Panc1 (cell line): Measurements from ENCODE around the gene MED14. TPM values are rescaled to one million over a fixed set of nuclear protein-coding genes. Genes with fewer than 3 reads are reported as not detected.

Experiments
- ATAC-seq: fragments of 200-7000 bp; cut with Tn5 transposase; 2 replicates; pipeline ENCODE4 v1.9.1; 2020; ENCODE audit warnings: mild to moderate bottlenecking, moderate library complexity
- BruUV-seq: library from RNA; stranded (reverse); fragments of 400-500 nt; replicated peaks from 2 replicates; lab custom pipeline; 2021; lab: Mats Ljungman, UMichigan
- CTCF ChIA-PET: fragments of 300-600 bp; sonication (Branson Sonifier 250); formaldehyde crosslinking; loops from one replicate; lab custom pipeline; 2022; ENCODE audit warnings: antibody characterized with exemption; lab: Charles Lee
- POLR2A ChIA-PET: fragments of 300-600 bp; sonication (Branson Sonifier 250); formaldehyde crosslinking; loops from one replicate; lab custom pipeline; 2022; ENCODE audit warnings: antibody characterized with exemption; lab: Charles Lee
- DNase-seq: peaks from one replicate; pipeline ENCODE4 v3.0.0-alpha.2; 2010; ENCODE audit warnings: low read depth, low spot score
- H3K27ac ChIP-seq: 2 replicates; pipeline ENCODE4 v1.5.1; 2011; ENCODE audit warnings: mild to moderate bottlenecking, low read length, inconsistent platforms
- H3K27me3 ChIP-seq: fragments of 200-500 bp; sonication (Bioruptor generic); 2 replicates; pipeline ENCODE4 v1.6.0; 2014; ENCODE audit warnings: low read length, inconsistent platforms; ENCODE audit not compliant: control insufficient read depth, insufficient read depth
- H3K36me3 ChIP-seq: fragments of 200-500 bp; sonication (Bioruptor generic); 2 replicates; pipeline ENCODE4 v1.5.1; 2014; ENCODE audit warnings: inconsistent platforms, mild to moderate bottlenecking, low read length, moderate library complexity; ENCODE audit not compliant: control insufficient read depth, insufficient read depth
- H3K4me1 ChIP-seq: 2 replicates; pipeline ENCODE4 v1.5.1; 2011; ENCODE audit warnings: inconsistent platforms, mild to moderate bottlenecking, low read length, moderate library complexity; ENCODE audit not compliant: control insufficient read depth, insufficient read depth
- H3K4me3 ChIP-seq, 2 experiments: 2 replicates each; pipeline ENCODE4 v1.5.1; 2011 to 2012; ENCODE audit warnings: low read depth in 2 of 2, low read length in 2 of 2, mild to moderate bottlenecking in 2 of 2, inconsistent platforms in 1 of 2, moderate library complexity in 1 of 2
- H3K9me3 ChIP-seq: fragments of 200-500 bp; sonication (Bioruptor generic); 2 replicates; pipeline ENCODE4 v1.5.1; 2014; ENCODE audit warnings: low read depth, mild to moderate bottlenecking, inconsistent platforms, low read length, moderate library complexity; ENCODE audit not compliant: control insufficient read depth, insufficient read depth
- POLR2AphosphoS5 ChIP-seq: IDR thresholded peaks from 2 replicates; pipeline ENCODE4 v1.6.1; 2012; ENCODE audit warnings: mild to moderate bottlenecking, low read depth, low read length, moderate library complexity
- REST ChIP-seq, 2 experiments: IDR thresholded peaks; 2 replicates each; pipeline ENCODE4 v1.6.1; 2011 to 2012; ENCODE audit warnings: low read depth in 2 of 2, control low read depth in 1 of 2, low read length in 1 of 2, mild to moderate bottlenecking in 1 of 2, moderate library complexity in 1 of 2; ENCODE audit not compliant: insufficient read depth in 1 of 2
- SIN3A ChIP-seq: IDR thresholded peaks from 2 replicates; pipeline ENCODE4 v1.6.1; 2012; ENCODE audit warnings: low read depth, mild to moderate bottlenecking, low read length, moderate library complexity, borderline replicate concordance; ENCODE audit not compliant: insufficient read depth
- TCF7L2 ChIP-seq: IDR thresholded peaks from 2 replicates; pipeline ENCODE4 v1.6.1; 2011; ENCODE audit warnings: mild to moderate bottlenecking, low read depth, low read length, inconsistent platforms
- in situ Hi-C: cut with HindIII; loops from 2 replicates; pipeline ENCODE4 v1.10.0; 2016; ENCODE audit warnings: low sequenced_read_pairs, low pct_unique_long_range_greater_than_20kb
- intact Hi-C: fragments of 100-400 bp; cut with micrococcal nuclease; formaldehyde crosslinking; loops from one replicate; pipeline ENCODE4 v1.10.0; 2022; ENCODE audit not compliant: unreplicated experiment
- total RNA-seq: library from RNA; stranded (reverse); gene quantifications from one replicate; pipeline ENCODE4 v1.2.1, GENCODE V29; 2021; ENCODE audit not compliant: unreplicated experiment
- TF ChIP-seq, protein P1 (sequence below): fragments of 450-650 bp; IDR thresholded peaks from 2 replicates; pipeline ENCODE4 v1.5.1; 2017; ENCODE audit warnings: mild to moderate bottlenecking

Gene MED14
- total RNA-seq, 1 experiment from 2014 or later = 45.4 TPM

DNA sequence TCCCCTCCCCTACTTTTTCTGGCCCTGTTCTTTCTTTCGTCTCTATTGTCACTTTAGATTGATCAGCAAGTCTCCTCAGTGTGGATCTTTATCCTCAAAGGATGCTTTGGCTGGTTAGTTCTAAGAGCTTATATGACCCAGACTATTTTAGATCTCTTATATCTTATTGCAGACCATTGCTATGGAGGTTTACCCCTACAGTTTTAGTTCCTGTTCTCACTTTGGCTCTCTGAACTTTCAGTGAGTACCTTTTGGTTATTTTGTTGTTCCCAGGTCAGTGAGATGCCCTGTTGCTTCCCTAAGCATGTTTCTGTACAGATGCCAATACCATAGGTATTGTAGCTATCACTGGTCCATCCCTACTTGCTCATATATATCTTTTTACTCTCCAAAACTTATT lies 24.0 kb upstream of the MED14 start:
- ATAC-seq (no peak), DNase-seq (no peak)
- Histone ChIP-seq H3K27me3 (no peaks in the 10 kb centered on the region), H3K9me3 (no peaks in the 10 kb centered on the region), H3K4me3 (no peak overlapping the region), H3K36me3 (no peaks in the 10 kb centered on the region), H3K27ac (no peak overlapping the region), H3K4me1 (no peaks in the 10 kb centered on the region)
- BruUV-seq = no TSS peak
- ChIA-PET POLR2A (no interaction called here), CTCF (interaction anchor here (0.6 to 0.7 kb wide), 2 partner anchors 57 to 107 kb away, joined by 4 to 7 read pairs; no protein-coding TSS in a partner anchor)
- TF ChIP-seq REST (IDR thresholded peaks at IDR 0.05; ENCODE audit: insufficient read depth in 1 of 2, low read depth in 2 of 2, low read length in 1 of 2) = no peak
- TF ChIP-seq, protein P1, sequence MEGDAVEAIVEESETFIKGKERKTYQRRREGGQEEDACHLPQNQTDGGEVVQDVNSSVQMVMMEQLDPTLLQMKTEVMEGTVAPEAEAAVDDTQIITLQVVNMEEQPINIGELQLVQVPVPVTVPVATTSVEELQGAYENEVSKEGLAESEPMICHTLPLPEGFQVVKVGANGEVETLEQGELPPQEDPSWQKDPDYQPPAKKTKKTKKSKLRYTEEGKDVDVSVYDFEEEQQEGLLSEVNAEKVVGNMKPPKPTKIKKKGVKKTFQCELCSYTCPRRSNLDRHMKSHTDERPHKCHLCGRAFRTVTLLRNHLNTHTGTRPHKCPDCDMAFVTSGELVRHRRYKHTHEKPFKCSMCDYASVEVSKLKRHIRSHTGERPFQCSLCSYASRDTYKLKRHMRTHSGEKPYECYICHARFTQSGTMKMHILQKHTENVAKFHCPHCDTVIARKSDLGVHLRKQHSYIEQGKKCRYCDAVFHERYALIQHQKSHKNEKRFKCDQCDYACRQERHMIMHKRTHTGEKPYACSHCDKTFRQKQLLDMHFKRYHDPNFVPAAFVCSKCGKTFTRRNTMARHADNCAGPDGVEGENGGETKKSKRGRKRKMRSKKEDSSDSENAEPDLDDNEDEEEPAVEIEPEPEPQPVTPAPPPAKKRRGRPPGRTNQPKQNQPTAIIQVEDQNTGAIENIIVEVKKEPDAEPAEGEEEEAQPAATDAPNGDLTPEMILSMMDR = no peak
- TF ChIP-seq POLR2AphosphoS5 = no peak
- no peak for TF ChIP-seq TCF7L2
- no peak for TF ChIP-seq SIN3A
- in situ Hi-C loops = no loop called here
- intact Hi-C loops = no loop called here

DNA sequence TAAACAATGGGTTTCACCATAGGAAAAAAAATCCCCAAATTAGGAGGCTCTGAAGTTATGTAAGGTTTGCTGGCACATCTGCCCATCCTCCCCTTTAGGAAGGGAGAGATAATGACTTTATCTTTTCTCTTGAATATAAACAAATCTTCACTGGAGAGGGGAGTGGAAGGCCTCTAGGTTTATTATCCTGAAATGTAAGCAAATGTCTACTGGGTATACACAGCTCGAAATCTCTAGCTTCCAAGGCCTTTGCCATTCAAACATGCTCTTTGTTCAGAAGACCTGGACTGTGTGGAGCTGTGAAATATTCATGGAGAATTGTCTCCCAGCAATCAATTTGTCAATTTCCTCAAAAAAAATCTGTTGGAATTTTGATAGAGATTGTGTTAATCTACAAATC lies 21.7 kb upstream of the MED14 start:
- BruUV-seq = no TSS peak
- H3K4me1 ChIP-seq = no peaks in the 10 kb centered on the region
- ChIA-PET POLR2A (no interaction called here), CTCF (no interaction called here)
- TF ChIP-seq SIN3A (no peak), POLR2AphosphoS5 (no peak), REST (IDR thresholded peaks at IDR 0.05; ENCODE audit: insufficient read depth in 1 of 2, low read depth in 2 of 2, low read length in 1 of 2) (no peak), TCF7L2 (no peak)
- TF ChIP-seq, protein P1 = no peak
- in situ Hi-C loops (no loop called here), intact Hi-C loops (no loop called here)
- H3K27ac ChIP-seq = no peak overlapping the region
- H3K4me3 ChIP-seq = no peak overlapping the region
- H3K27me3 ChIP-seq = no peaks in the 10 kb centered on the region
- ATAC-seq (no peak), DNase-seq (no peak)
- no peaks in the 10 kb centered on the region for H3K9me3 ChIP-seq
- H3K36me3 ChIP-seq = no peaks in the 10 kb centered on the region
